Stimulated activated CD4-positive, alpha-beta T cell treated with anti-CD3 and anti-CD28 coated beads, Interleukin-15, amount 100 ng/mL, for 1 hour (primary cell): ENCODE data around the gene LPCAT3.
"Not testable (repeated sequence)": the region's sequence is repeated elsewhere in the genome, so short reads cannot be mapped to it uniquely, and the experiment has no call there.

Experiments used
- DNase-seq, 2 donors: peaks; one replicate each; pipeline ENCODE4 v3.0.0-alpha.2; 2020; ENCODE audit warnings: low read depth in 1 of 2, low spot score in 1 of 2

The LPCAT3 gene, protein sequence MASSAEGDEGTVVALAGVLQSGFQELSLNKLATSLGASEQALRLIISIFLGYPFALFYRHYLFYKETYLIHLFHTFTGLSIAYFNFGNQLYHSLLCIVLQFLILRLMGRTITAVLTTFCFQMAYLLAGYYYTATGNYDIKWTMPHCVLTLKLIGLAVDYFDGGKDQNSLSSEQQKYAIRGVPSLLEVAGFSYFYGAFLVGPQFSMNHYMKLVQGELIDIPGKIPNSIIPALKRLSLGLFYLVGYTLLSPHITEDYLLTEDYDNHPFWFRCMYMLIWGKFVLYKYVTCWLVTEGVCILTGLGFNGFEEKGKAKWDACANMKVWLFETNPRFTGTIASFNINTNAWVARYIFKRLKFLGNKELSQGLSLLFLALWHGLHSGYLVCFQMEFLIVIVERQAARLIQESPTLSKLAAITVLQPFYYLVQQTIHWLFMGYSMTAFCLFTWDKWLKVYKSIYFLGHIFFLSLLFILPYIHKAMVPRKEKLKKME

DNA sequence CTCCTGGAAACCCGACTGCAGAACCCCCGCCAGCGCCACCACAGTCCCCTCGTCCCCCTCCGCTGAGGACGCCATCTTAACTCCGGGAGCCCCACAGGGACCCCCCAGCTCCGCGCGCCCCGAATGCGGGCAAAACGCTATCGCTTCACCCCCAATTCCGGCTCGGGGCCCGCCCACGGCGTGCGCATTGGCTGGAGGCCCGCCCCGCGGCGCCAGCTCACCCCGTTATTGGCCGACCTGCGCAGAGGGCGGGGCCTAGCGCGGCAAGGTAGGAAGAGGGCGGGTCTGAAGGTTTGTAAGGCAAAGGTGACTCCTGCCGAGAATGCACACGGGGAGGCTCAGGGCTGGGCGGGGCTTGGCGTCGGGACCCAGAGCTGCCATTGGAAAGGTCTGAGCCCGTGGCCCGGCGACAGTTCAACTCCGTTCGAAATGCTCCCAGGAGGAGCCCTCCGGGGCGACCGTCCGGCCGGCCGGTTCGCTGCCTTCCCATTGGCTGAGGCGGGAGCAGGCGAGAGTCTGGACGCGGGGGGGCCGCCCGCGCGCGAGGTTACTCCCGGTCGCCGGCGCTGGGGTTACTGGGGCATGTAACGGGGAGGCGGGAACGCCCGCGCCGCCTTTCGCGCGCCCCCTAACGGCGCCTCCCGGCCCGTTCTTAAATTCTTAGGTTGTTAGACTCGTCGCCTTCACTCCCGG is at the start of gene LPCAT3:
LPCAT3 (minus strand) TSS at position 127 of the 693 bp plus-strand sequence; CDS start at position 75, 52 bp downstream.
- peak; percentile 91 to 94 for DNase-seq

DNA sequence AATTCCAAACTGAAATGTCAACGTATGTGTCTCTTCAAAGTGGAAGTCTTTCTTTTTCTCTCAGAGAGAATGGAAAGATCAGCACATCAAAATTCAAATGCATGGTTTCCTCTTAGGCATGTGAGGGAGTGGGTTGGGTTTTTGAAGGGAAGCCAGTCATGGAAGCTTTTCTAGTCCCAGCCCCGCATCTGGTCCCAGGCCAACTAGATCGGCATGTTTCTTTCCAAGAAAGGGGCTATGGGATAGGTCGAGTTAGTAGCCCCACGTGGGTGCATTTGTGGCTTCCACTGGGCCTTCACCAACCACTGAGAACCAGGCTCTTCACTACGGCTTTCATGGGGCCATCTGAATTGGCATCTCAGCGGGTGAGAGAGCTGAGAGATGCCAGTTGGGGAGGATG is 48.8 kb upstream of the LPCAT3 start:
- DNase-seq, result no peak

DNA sequence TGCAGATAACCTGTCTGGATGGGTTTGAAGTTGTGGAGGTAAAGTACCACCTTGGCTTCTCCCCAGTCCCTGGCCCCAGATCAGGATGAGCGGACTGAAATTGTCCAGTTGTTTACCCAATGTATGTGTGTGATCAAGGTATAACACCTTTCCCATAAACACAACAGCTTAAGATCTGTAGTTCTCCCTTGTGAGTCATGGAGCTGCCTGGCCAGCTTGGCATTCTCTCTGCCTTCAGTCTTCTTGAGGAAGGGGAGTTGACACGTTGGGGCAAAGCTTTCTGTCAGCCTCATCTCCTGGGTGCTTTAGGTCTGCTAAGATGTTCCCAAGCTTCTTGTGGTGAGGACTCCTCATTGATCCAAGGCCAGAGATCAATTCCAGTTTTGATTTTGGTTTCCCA is 48.3 kb upstream of the LPCAT3 start:
- DNase-seq, result no peak

DNA sequence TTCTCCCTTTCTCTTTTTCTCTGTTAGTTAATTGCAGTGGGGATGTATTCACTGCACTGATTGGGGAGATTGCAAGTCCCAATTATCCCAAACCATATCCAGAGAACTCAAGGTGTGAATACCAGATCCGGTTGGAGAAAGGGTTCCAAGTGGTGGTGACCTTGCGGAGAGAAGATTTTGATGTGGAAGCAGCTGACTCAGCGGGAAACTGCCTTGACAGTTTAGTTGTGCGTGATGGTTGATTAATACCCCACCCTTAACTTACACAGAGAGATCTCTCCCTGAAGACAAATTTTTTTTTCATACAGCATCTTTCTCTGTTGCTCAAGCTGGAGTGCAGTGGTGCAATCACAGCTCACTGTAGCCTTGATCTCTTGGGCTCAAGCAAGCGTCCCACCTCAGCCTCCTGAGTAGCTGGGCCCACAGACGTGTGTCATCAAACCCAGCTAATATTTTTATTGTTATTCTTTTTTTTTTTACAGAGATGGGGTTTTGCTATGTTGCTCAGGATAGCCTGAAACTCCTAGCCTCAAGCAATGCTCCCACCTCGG is 46.9 kb upstream of the LPCAT3 start:
- no peak for DNase-seq

DNA sequence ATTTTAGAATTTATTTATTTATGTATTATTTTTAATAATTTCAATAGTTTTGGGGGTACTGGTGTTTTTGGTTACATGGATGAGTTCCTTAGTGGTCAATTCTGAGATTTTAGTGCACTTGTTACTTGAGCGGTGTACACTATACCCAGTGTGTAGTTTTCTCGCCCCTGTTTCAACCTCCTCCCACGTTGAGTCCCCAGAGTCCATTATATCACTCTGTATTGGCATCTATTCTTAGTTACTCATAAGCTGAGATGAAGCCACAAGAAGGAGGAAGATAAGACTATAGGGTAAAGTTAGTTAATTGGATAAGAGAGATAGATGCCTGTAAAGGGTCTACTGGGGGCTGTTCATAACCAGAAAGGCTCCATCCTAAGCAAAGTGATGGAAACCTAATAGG is 46.2 kb upstream of the LPCAT3 start:
- no peak for DNase-seq

DNA sequence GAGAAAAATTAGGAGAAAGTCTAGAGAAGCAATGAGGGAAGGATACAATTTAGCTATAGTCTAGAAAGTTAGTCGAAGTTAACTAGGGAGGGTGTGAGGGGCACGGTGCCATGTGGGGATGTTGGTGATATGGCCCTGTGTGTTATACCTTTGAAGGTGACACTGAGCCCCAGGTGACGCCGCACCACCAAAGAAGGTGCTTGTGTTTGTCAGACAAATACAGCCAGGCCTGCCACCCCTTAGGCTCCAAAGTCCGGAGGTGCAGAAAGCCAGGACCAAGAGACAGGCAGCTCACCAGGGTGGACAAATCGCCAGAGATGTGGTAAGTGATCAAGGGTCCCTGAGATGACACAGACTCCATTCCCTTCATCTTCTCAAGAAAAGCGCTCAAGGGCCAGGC is 43.3 kb upstream of the LPCAT3 start:
- DNase-seq, result no peak

DNA sequence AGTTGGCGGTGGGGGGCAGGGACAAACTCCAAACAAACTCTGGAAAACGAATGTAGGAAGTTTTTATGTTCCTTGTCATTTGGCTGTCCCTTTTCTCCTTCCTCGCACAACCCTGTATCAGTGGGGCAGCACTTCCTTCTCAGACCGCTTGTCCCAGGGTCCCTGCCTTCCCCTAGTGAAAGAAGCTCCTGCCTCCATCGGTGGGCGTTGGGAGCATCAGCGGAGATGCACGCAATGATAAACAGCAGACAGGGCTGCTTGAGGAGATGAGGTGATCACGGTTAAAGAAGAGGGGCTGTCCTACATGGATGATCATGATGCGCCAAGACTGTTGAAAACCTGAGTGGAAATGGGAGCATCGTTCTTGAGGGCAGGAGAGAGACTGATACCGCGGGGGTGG is 42.9 kb upstream of the LPCAT3 start:
- no peak for DNase-seq

DNA sequence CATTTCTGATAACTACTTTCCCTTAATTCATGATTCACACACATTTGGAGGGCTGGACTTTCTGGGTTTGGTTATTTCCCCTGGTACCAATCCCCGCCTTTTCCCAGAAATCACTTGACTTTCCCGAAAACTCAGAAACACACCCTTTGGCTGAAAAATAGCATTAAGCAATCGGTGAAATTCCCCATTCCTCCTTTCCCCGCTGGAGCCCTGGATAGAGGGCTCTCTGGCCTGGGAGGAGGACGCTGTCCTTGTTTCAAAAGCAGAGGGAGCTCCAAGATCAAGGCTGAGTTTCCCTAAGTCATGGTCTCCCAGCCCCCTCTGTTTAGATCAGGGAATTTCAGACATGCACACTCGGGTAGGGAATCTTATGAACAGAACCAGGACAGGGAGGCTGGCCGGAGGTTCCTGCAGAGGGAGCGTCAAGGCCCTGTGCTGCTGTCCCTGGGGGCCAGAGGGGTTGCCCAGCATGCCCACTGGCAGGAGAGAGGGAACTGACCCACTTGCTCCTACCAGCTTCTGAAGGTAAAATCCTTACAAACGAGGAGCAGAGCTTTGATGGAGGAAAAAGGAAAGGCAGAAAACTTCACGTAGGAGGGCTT is 42.2 kb upstream of the LPCAT3 start, which contains the start of gene C1S:
C1S (plus strand) TSS at position 366 of the 602 bp plus-strand sequence. CDS start 1,195 bp downstream, outside the sequence.
- no peak for DNase-seq

DNA sequence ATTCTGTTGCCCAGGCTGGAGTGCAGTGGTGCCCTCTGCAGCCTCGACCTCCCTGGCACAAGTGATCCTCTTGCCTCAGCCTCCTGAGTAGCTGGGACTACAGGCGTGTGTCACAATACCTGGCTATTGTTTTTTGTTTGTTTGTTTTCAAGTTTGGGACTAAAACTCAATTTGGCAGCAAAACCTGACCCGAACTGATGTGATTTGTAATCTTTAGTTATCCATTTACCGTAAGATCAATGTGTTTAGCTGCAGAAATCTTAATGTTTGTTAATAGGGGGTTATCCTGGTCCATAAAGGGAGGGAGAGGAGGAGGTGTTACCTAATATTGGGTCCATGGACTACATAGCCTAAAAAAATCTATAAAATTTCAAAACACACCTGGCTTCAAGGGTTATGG is 41.5 kb upstream of the LPCAT3 start:
- no peak for DNase-seq

DNA sequence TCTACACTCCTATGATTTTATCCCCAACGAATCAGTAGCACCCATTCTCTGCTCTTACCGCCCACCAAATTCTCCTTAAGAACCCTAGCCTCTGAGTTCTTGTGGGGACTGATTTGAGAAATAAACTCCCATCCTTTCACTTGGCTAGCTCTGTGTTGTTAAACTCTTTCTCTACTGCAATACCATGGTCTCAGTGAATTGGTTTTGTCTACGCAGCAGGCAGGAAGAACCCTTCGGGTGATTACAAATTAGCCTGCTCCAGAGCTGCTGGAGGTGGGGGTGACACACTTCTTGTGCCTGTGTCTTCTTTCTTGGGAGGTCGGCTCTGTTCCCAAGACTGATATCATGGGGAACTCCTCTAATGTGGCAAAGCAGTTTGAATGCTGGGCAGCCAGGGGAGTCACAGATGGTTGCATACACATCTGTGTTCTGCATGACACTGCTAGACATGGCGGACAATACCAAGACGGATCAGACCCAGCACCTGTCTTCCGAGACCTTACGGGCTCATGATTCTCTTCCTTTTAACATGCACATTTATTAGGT is 40.6 kb upstream of the LPCAT3 start:
- no peak for DNase-seq

DNA sequence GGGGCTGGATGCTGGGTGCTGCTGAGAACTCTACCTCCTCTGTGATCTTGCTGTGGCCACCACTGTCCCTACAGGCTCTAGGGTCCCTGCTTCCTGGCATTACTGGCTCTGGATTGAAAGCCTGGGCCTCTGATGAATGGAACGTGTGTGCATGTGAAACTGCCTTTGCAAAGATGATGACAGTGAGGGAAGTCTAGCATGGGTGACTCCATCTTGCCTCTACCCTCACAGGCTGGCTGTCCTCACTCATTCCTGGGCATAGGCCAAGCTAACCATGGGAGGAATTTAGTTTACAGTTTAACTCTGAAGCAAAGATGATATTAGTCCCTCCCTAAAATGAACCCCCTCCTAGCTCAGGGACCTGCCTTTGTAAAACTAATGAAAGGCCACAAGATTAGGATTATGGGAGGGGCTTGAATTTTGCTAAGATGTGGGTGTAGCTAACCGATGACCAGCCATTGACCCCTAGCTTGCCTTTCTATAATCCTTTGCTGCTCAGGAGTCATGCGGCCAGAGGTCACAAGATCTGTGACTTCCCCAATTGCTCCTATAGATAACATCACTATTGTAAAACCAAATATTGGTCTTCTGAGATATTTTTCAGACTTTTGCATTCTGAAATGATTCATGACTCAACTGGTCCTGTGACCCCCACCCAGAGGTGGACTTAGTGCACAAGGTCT is 40.0 kb upstream of the LPCAT3 start:
- no peak for DNase-seq

DNA sequence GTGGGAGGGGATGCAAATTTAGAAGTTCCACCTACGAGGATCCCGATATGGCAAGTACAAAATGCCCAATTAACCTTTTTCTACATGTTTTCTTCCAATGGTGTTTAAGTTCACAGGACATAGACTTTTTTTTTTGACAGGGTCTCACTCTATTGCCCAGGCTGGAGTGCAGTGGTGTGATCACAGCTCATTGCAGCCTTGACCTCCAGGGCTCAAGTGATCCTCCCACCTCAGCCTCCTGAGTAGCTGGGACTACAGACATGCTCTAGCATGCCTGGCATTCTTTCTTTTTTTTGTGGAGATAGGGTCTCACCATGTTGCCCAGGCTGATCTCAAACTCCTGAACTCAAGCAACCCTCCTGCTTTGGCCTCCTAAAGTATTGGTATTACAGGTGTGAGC is 37.5 kb upstream of the LPCAT3 start:
- DNase-seq, result not testable (repeated sequence)

DNA sequence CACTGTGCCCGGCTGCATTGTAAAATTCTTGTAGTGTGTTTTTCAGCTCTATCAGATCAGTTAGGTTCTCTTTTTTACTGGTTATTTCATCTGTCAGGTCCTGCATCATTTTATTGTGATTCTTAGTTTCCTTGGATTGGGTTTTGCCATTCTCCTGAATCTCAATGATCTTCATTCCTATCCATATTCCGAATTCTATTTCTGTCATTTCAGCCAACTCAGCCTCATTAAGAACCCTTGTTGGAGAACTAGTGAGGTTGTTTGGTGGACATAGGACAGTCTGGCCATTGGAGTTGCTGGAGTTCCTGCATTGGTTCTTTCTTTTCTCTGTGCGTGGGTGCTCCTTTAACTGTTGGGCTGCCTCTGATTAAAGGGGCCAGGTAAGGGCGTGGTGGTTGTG is 36.6 kb upstream of the LPCAT3 start:
- DNase-seq, result no peak

DNA sequence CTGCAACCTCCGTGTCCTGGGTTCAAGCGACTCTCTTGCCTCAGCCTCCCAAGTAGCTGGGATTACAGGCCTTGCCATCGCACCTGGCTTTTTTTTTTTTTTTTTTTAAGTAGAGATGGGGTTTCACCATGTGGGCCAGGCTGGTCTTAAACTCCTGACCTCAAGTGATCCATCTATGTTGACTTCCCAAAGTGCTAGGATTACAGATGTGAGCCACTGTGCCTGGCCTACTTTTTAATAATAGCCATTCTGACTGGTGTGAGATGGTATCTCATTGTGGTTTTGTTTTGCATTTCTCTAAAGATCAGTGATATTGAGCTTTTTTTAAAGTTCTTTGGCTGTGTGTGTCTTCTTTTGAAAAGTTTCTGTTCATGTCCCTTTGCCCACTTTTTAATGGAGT is 31.7 kb upstream of the LPCAT3 start:
- not testable (repeated sequence) for DNase-seq

DNA sequence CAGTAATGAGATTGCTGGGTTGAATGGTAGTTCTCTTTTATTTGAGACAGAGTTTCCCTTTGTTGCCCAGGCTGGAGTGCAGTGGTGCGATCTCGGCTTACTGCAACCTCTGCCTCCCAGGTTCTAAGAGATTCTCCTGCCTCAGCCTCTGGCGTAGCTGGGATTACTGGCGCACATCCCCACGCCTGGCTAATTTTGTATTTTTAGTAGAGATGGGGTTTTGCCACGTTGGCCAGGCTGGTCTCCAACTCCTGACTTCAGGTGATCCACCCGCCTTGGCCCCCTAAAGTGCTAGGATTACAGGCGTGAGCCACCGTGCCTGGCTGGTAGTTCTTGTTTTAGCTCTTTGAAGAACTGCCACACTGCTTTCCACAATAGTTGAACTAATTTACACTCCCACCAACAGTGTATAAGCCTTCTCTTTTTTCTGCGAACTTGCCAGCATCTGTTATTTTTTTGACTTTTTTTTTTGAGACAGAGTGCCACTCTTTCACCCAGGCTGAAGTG is 31.2 kb upstream of the LPCAT3 start:
- not testable (repeated sequence) for DNase-seq

DNA sequence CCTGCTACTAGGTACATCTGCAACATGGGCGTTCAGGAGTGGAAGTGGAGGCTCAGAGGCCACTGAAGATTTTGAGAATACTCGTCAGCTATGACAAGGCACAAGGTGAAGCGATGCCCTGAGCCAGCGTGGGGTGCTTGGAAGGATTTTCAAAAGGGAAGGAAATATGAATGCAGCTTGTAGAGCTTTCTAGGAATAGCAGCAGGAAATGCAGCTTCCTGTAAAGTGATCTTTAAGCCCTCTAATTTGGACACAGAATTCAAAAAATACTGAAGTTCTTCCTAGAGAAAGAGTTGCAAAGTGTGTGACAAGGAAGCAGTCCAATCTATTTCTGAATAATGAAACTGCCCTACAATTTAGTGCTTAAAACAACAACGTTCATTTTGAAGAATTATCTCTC is 29.0 kb upstream of the LPCAT3 start:
- no peak for DNase-seq

DNA sequence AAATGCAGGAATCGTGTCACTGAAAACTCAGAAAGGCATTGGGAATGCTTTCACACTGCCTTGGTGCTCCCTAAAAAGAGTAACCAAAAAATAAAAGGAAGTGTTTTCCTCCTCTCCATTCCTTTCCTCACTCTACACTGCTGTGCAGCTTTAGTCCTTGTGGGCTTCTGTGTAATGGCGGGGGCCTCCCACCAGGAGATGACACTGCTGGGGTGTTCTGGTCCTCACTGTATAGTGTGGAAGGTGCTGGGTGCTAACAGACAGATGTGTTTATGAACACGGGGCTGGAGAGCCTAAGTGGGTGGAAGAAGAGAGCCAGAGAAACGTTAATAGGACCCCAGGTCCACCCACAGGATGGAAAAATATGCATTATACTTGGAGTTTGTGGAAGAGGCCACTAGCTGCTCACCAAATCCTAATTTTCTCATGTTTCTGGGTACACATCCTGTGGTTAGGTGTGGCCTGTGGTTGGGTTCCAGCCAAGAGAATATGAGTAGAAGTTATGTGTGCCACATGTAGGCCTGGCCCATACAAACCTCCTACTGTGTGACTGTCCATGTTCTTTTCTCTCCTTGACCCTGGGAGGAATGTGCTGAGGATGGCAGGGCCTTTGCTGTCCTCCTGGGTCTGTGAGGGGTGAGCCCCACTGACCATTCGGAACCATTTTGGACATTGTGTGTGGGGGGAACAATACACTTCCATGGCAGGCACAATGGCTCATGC is 28.3 kb upstream of the LPCAT3 start:
- DNase-seq, result no peak

DNA sequence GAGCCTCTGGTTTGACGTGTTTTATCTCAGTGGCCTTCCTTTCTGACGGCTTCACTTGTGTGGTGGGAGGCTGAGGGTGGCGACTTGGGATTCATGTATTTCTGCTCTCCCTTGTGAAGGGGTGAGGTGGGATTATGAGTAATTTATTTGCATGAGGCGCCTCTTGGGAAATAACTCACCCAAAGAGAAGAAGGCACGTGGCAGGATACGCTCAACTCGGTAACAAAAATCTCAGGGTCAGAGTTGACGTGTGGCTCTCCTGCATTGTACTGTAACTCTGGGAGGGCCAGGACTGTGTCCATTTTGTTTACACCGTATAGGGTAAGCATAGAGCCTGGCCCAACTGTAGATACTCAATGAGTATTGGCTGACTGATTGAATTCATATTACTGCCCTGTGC is 27.6 kb upstream of the LPCAT3 start:
- DNase-seq, result no peak

DNA sequence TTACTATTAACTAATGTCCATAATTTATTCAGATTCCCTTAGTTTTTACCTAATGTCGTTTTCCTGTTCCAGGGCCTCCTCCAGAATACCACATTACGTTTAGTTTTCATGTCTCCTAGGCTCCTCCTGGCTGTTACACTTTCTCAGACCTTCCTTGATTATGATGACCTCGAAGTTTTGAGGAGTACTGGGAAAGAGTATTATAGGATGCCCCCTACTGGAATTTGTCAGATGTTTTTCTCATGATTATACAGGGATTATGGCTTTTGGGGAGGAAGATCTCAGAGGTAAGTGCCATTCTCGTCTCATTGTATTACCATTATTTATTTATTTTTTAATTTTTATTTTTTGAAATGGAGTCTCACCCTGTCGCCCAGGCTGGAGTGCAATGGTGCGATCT is 24.6 kb upstream of the LPCAT3 start:
- no peak for DNase-seq

DNA sequence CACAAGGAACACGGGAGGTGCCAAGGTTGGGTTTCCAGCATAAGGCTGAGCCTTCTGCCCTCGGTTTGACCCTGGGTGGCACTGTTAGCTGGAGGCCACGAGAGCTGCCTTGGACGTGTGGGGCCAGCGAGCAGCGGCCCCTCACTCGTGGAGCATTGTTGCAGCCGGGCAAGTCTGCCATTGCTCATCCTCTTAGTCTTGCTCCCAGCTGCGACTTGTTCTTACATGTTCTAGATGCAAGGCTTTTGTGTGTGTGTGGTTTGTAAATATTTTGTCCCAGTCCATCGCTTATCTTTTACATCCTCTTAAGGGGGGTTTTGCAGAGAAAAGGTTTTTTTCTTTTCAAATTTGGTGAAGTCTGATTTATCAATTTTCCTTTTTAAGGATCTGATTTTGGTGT is 21.1 kb upstream of the LPCAT3 start:
- DNase-seq, result no peak
